ENCODE measurements around the gene MAP4K4.

DNA sequence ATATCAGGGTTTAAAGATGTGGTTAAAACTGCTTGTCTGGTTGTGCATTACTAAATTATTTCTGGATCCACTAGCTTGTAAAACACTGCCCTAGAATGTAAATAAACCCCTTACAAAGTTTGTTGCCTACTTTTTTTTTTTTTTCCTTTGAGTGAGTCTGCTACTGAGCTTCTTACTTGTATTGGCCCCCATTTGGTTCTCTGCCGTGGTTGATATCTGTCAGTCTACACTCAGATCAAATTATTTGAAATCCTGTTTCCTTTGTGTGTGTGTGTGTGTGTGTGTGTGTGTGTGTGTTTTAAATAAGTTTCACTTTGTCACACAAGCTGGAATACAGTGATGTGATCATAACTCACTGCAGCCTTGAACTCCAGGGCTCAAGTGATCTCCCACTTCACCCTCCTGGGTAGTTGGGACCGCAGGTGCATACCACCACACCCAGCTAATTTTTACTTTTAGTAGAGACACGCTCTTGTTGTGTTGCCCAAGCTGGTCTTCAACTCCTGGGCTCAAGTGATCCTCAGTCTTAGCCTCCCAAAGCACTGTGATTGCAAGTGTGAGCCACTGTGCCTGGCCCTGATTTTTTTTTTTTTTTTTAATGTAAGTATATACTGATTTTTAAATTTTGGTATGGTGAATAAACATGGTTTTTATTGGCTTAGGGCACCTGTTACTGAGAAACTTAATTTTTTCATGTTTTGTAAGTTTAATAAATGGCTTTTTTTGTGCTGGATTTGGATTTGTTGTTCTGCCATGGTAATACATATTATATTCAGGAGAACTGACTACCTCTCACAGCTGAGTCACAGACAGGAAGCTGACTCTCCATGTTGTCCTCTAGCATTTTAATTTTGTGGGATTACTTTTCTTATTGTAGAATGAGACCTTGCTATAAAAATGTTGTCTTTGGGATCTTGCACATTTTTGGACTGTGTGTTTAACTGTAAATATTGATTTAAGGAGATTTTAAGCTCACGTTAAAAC lies 48.5 kb downstream of the MAP4K4 start:
- TF ChIP-seq POLR2A (IDR thresholded peaks at IDR 0.05; ENCODE audit: low read length) (no peak), GATA1 (IDR thresholded peaks at IDR 0.05; ENCODE audit: low read depth, low read length) (no peak)

Measured in erythroblast (primary cell).